ENCODE data around the gene SBSN. TPM values are rescaled to one million over a fixed set of nuclear protein-coding genes. Genes with fewer than 3 reads are reported as not detected.

SBSN gene
- total RNA-seq, 2 experiments from 2014 or later, result not detected

DNA sequence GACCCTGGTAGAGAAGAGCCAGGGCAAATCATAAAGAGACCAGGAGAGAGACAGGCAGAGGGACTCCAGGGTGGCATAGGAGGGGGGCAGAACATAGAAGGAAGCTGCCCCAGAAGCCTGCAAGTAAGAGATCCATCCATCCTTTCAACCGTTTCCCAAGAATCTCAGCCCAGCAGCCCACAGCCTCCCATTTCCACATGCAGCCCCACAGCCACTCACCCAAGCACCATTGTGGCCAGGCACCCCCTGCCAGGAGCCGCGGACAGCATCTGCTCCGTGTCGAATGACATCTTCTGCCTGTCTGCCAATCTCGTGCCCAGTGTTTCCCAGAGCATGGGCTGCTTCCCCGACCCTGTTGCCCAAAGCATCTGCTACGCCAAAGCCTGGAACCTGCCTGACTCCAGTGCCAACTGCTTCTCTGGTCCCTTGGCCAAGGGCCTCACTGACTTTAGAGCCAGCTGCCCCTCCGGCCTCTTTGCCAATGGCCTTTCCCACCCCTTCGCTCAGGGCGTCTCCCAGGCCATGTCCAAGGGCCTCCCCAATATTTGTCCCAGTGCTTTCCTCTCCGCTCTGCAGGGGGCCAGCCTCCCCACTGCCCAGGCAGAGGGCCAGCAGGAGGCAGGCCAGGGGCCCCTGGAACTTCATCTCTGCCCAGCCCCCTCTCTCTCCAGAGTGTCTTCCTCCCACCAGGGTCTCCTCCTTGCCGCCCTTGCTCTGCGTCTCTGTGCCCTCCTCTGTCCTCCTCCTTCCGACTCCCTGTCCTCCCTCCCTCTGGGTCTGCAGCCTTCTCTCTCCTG, 15.1 kb downstream of the SBSN start:
- Mint-ChIP-seq H3K4me3 (no peak overlapping the region), H3K27me3 (peaks cover 27% of the 10 kb centered on the region), H3K4me1 (ENCODE audit: low read depth) (peaks cover 14% of the 10 kb centered on the region), H3K36me3 (ENCODE audit: low read depth) (no peaks in the 10 kb centered on the region), H3K27ac (no peak overlapping the region), H3K9me3 (no peaks in the 10 kb centered on the region)
- TF ChIP-seq, protein P1, sequence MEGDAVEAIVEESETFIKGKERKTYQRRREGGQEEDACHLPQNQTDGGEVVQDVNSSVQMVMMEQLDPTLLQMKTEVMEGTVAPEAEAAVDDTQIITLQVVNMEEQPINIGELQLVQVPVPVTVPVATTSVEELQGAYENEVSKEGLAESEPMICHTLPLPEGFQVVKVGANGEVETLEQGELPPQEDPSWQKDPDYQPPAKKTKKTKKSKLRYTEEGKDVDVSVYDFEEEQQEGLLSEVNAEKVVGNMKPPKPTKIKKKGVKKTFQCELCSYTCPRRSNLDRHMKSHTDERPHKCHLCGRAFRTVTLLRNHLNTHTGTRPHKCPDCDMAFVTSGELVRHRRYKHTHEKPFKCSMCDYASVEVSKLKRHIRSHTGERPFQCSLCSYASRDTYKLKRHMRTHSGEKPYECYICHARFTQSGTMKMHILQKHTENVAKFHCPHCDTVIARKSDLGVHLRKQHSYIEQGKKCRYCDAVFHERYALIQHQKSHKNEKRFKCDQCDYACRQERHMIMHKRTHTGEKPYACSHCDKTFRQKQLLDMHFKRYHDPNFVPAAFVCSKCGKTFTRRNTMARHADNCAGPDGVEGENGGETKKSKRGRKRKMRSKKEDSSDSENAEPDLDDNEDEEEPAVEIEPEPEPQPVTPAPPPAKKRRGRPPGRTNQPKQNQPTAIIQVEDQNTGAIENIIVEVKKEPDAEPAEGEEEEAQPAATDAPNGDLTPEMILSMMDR (IDR thresholded peaks at IDR 0.05), result no peak
- CTCF ChIA-PET, result no interaction called here
- intact Hi-C loops (cut with micrococcal nuclease), result no loop called here
- ATAC-seq (no peak), DNase-seq (no peak)
- POLR2A ChIA-PET, result no interaction called here

DNA sequence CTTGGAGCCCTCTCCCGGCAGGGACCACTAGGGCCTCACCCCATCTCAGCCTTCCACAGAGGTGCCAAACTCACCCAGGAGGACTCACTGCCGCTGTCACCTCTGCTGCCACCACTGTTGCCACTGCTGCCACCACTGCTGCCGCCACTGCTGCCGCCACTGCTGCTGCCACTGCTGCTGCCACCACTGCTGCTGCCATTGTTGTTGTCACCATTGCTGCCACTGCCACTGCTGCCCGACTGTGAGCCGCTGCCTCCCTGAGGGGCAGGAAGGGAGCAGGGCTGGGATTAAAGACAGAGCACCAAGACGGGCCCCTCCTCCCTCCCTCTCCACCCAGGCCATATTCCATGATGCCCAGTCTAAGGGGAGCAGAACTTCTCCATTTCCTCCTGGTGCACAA, 16.8 kb downstream of the SBSN start:
- DNase-seq (no peak), ATAC-seq (no peak)
- Mint-ChIP-seq H3K4me1 (ENCODE audit: low read depth) (peaks cover 14% of the 10 kb centered on the region), H3K36me3 (ENCODE audit: low read depth) (no peaks in the 10 kb centered on the region), H3K27ac (no peak overlapping the region), H3K4me3 (no peak overlapping the region), H3K9me3 (no peaks in the 10 kb centered on the region), H3K27me3 (peaks cover 30% of the 10 kb centered on the region)
- CTCF ChIA-PET, result interaction anchor here (0.8 to 3.8 kb wide), 19 partner anchors 9 to 162 kb away, joined by 3 to 45 read pairs (median 7); no protein-coding TSS in a partner anchor
- POLR2A ChIA-PET, result no interaction called here
- intact Hi-C loops (cut with micrococcal nuclease), result loop anchor here (2.0 kb wide), 1 partner anchor 81 kb away; no protein-coding TSS in a partner anchor
- TF ChIP-seq, protein P1 (IDR thresholded peaks at IDR 0.05), result no peak

DNA sequence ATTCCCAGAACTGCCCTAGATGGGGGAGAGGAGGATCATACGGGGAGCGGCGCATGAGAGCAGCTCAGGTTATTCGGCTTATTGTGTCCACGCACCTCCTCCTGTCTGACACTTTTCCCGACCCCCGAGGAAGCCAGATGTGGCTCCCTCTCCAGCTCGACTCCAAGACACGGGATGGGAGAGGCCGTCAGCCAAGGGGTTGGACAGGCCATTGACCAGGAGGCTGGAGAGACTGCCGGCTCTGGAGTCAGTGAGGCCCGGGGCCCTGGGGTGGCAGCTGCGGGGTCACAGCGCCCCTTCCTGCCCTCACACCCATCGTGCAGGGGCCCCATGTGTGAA, 17.5 kb downstream of the SBSN start:
- intact Hi-C loops (cut with micrococcal nuclease), result loop anchor here (2.0 kb wide), 1 partner anchor 82 kb away; no protein-coding TSS in a partner anchor
- H3K27ac Mint-ChIP-seq, result no peak overlapping the region
- POLR2A ChIA-PET, result interaction anchor here (0.7 to 1.2 kb wide), 2 partner anchors 11 to 23 kb away, joined by 3 read pairs; no protein-coding TSS in a partner anchor
- no peaks in the 10 kb centered on the region for H3K9me3 Mint-ChIP-seq
- ATAC-seq, result no peak
- CTCF ChIA-PET, result interaction anchor here (0.8 to 3.8 kb wide), 41 partner anchors 8 to 316 kb away, joined by 3 to 45 read pairs (median 5); partner anchors contain the start of genes FFAR1 and FFAR3
- no peak for DNase-seq
- H3K27me3 Mint-ChIP-seq, result peaks cover 33% of the 10 kb centered on the region
- no peak overlapping the region for H3K4me3 Mint-ChIP-seq
- no peaks in the 10 kb centered on the region for H3K36me3 Mint-ChIP-seq (ENCODE audit: low read depth)
- TF ChIP-seq, protein P1 (IDR thresholded peaks at IDR 0.05), result peak; percentile 57
- H3K4me1 Mint-ChIP-seq (ENCODE audit: low read depth), result peaks cover 14% of the 10 kb centered on the region

DNA sequence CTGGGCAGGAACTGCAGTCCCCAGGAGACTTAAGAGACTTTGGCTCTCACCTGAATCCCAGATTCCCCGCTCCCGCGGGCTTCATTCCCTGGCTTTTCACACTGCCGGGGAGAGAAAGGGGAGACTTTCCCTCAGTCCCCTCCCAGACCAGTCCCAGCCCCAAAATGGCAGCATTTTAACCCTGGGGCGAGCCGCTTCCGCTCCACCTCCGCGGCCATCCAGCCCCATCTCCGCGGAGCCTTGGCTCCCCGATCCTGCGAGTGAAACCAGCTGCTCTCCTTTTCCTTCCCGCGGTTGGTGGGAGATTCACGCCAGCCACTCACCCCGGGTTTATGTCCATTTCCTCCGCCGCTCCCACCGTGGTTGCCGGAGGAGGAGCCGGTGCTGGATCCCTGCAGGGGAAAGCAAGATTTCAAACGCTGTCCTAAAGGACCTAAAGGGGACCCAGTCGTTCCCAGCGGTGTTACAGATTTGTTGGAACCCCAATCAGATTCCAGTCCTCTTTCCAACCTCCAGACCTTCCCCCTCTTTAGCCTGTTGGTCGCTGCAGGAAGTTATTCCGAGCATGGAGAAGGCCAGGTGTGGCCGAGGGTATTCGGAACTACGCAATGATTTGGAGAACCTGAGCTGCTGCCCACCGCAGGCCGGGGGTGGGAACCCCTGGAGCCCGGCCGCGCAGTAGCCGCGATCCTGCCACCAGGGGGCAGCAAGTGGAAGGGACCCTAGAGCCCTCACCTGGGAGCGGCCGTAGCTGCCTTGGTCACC, 18.1 kb downstream of the SBSN start:
- no peaks in the 10 kb centered on the region for H3K9me3 Mint-ChIP-seq

More for the DNA sequence above, 18.1 kb downstream of the SBSN start:
- ATAC-seq (peak; percentile 80), DNase-seq (peak; percentile 83)
- POLR2A ChIA-PET, result interaction anchor here (0.7 to 1.2 kb wide), 3 partner anchors 11 to 24 kb away, joined by 3 read pairs; no protein-coding TSS in a partner anchor
- H3K27ac Mint-ChIP-seq, result no peak overlapping the region
- TF ChIP-seq, protein P1 (IDR thresholded peaks at IDR 0.05), result peak; percentile 97
- CTCF ChIA-PET, result interaction anchor here (0.6 to 3.8 kb wide), 47 partner anchors 8 to 316 kb away, joined by 3 to 45 read pairs (median 4); partner anchors contain the start of genes FFAR1 and FFAR3
- H3K4me1 Mint-ChIP-seq (ENCODE audit: low read depth), result peaks cover 14% of the 10 kb centered on the region
- peaks cover 35% of the 10 kb centered on the region for H3K27me3 Mint-ChIP-seq
- H3K4me3 Mint-ChIP-seq, result peak overlapping the region; percentile 45
- intact Hi-C loops (cut with micrococcal nuclease), result loop anchor here (2.0 kb wide), 1 partner anchor 83 kb away; no protein-coding TSS in a partner anchor
- no peaks in the 10 kb centered on the region for H3K36me3 Mint-ChIP-seq (ENCODE audit: low read depth)

Measured in activated CD8-positive, alpha-beta T cell treated with anti-CD3 and anti-CD28 coated beads for 36 hours (primary cell).